Trophoblast cell (in vitro differentiated cells and primary cell): ENCODE measurements around the gene PLD2.
"Not testable (repeated sequence)": the region's sequence is repeated elsewhere in the genome, so short reads cannot be mapped to it uniquely, and the experiment has no call there.

ENCODE experiments used
- DNase-seq, 2 donors: peaks; one replicate each; pipeline ENCODE4 v3.0.0-alpha.2; 2016
- H2AFZ ChIP-seq: 2 replicates; pipeline ENCODE4 v1.6.1; 2013; ENCODE audit warnings: low read length, moderate library complexity, mild to moderate bottlenecking; ENCODE audit not compliant: insufficient read depth, poor library complexity
- H2AK5ac ChIP-seq: 2 replicates; pipeline ENCODE4 v1.6.1; 2013; ENCODE audit warnings: mild to moderate bottlenecking, low read length
- H2BK120ac ChIP-seq: 2 replicates; pipeline ENCODE4 v1.6.1; 2013; ENCODE audit warnings: low read length, mild to moderate bottlenecking, moderate library complexity; ENCODE audit not compliant: insufficient read depth, poor library complexity
- H2BK12ac ChIP-seq: 2 replicates; pipeline ENCODE4 v1.6.1; 2013; ENCODE audit warnings: mild to moderate bottlenecking, low read length, moderate library complexity
- H2BK5ac ChIP-seq: 2 replicates; pipeline ENCODE4 v1.6.1; 2013; ENCODE audit warnings: low read length, low read depth, moderate library complexity, mild to moderate bottlenecking; ENCODE audit not compliant: poor library complexity
- H3K14ac ChIP-seq: 2 replicates; pipeline ENCODE4 v1.6.1; 2013; ENCODE audit warnings: mild to moderate bottlenecking, low read length
- H3K18ac ChIP-seq: 2 replicates; pipeline ENCODE4 v1.6.1; 2013; ENCODE audit warnings: mild to moderate bottlenecking, low read length
- H3K23ac ChIP-seq: 2 replicates; pipeline ENCODE4 v1.6.1; 2013; ENCODE audit warnings: low read length
- H3K27ac ChIP-seq: 2 replicates; pipeline ENCODE4 v1.5.1; 2013; ENCODE audit warnings: low read depth, mild to moderate bottlenecking, inconsistent platforms, low read length, moderate library complexity
- H3K27me3 ChIP-seq: 2 replicates; pipeline ENCODE4 v1.6.1; 2013; ENCODE audit warnings: inconsistent platforms, mild to moderate bottlenecking, low read length, moderate library complexity; ENCODE audit not compliant: insufficient read depth
- H3K36me3 ChIP-seq, 2 experiments: 1 replicate in 1 of 2; 2 replicates in 1 of 2; pipeline ENCODE4 v1.6.1; 2013; ENCODE audit warnings: low read length in 2 of 2, mild to moderate bottlenecking in 2 of 2, moderate library complexity in 1 of 2; ENCODE audit not compliant: insufficient read depth in 2 of 2, control insufficient read depth in 1 of 2
- H3K4ac ChIP-seq: 2 replicates; pipeline ENCODE4 v1.6.1; 2013; ENCODE audit warnings: low read depth, mild to moderate bottlenecking, low read length, moderate library complexity
- H3K4me1 ChIP-seq, 2 experiments: 1 replicate in 1 of 2; 2 replicates in 1 of 2; pipeline ENCODE4 v1.6.1; 2013; ENCODE audit warnings: low read length in 2 of 2, mild to moderate bottlenecking in 2 of 2, moderate library complexity in 1 of 2; ENCODE audit not compliant: insufficient read depth in 2 of 2, control insufficient read depth in 1 of 2
- H3K4me2 ChIP-seq: 2 replicates; pipeline ENCODE4 v1.6.1; 2013; ENCODE audit warnings: inconsistent platforms, mild to moderate bottlenecking, low read length, moderate library complexity
- H3K4me3 ChIP-seq: 2 replicates; pipeline ENCODE4 v1.5.1; 2013; ENCODE audit warnings: mild to moderate bottlenecking, low read depth, low read length, inconsistent platforms
- H3K79me1 ChIP-seq: one replicate; pipeline ENCODE4 v1.6.1; 2013; ENCODE audit warnings: low read length
- H3K79me2 ChIP-seq: 2 replicates; pipeline ENCODE4 v1.6.1; 2013; ENCODE audit warnings: low read length, mild to moderate bottlenecking; ENCODE audit not compliant: control insufficient read depth, insufficient read depth, poor library complexity
- H3K9ac ChIP-seq: 2 replicates; pipeline ENCODE4 v1.6.1; 2013; ENCODE audit warnings: mild to moderate bottlenecking, low read length
- H3K9me3 ChIP-seq: 2 replicates; pipeline ENCODE4 v1.6.1; 2013; ENCODE audit warnings: low read depth, mild to moderate bottlenecking, control low read depth, inconsistent platforms, low read length; ENCODE audit not compliant: insufficient read depth
- H4K12ac ChIP-seq: 2 replicates; pipeline ENCODE4 v1.6.1; 2013; ENCODE audit warnings: low read depth, mild to moderate bottlenecking, low read length, moderate library complexity
- H4K8ac ChIP-seq: 2 replicates; pipeline ENCODE4 v1.6.1; 2013; ENCODE audit warnings: low read depth, mild to moderate bottlenecking, low read length, moderate library complexity
- H4K91ac ChIP-seq: one replicate; pipeline ENCODE4 v1.6.1; 2013; ENCODE audit warnings: low read depth, mild to moderate bottlenecking, low read length, moderate library complexity
- WGBS: extraction: QIAGEN DNeasy Blood & Tissue Kit; methylation state at CpG from one replicate; pipeline ENCODE4 v1.1.7; 2013; ENCODE audit warnings: missing lambda C conversion rate; ENCODE audit not compliant: insufficient read length, insufficient coverage; ENCODE audit errors: extremely low coverage; 5-methylcytosine and 5-hydroxymethylcytosine counted together

PLD2 gene

DNA sequence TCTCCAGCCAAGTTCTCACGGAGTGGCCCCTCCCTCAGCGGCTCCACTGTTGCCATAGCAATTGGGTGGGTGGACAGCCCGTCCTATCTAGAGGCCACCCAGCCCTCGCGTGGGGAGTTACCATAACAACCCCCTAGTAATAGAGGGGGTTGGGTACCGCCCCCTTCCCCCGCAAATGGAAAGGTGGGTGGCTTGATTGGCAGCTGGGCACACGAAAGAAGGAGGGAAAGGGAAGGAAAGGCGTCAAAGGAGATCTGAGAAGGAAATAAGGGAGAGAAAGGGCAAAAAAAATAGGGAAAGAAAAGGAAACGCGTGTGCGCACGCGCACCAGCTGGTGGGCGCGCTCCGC, 25.9 kb downstream of the PLD2 start:
- DNase-seq: not testable (repeated sequence)
- peaks cover 11% of the 10 kb centered on the region for H3K79me1 ChIP-seq
- no CpG with 5 or more reads among the region's 17 CpGs for WGBS

GRCh38 chr17:4833178-4833940, 26.4 kb downstream of the PLD2 start, which contains the start of gene MINK1:
MINK1 (plus strand) TSS chr17:4833340; CDS start chr17:4833584, 244 bp downstream.
- Histone ChIP-seq H4K91ac (peak within 1 kb of the TSS; percentile 97), H3K18ac (peak within 1 kb of the TSS; percentile 99), H2AK5ac (peak within 1 kb of the TSS; percentile 95), H3K36me3 (peaks cover 4 to 7% of the 10 kb centered on the region in 2 experiments), H3K79me2 (peaks cover 28% of the 10 kb centered on the region), H4K8ac (peak within 1 kb of the TSS; percentile 90), H3K4me2 (peak within 1 kb of the TSS; percentile 98), H3K14ac (peak within 1 kb of the TSS; percentile 97), H3K9me3 (no peaks in the 10 kb centered on the region), H3K27ac (peak within 1 kb of the TSS; percentile 72), H2BK120ac (peak within 1 kb of the TSS; percentile 96), H3K27me3 (no peaks in the 10 kb centered on the region), H3K4me3 (peak within 1 kb of the TSS; percentile 98), H4K12ac (peak within 1 kb of the TSS; percentile 81), H3K79me1 (peaks cover 11% of the 10 kb centered on the region), H2BK12ac (peak within 1 kb of the TSS; percentile 58), H2AFZ (peak within 1 kb of the TSS; percentile 90), H2BK5ac (peak within 1 kb of the TSS; percentile 91), H3K4me1 (peaks cover 13 to 21% of the 10 kb centered on the region in 2 experiments), H3K4ac (peak within 1 kb of the TSS; percentile 93), H3K9ac (peak within 1 kb of the TSS; percentile 83), H3K23ac (no peak within 1 kb of the TSS)
- WGBS: no CpG with 5 or more reads among the region's 91 CpGs
- peak; percentile 94 to 99 for DNase-seq

More for the DNA sequence above, 25.9 kb downstream of the PLD2 start:
- not testable (repeated sequence) for H3K18ac ChIP-seq, H2BK120ac ChIP-seq, H2BK5ac ChIP-seq, H3K9me3 ChIP-seq, H2AK5ac ChIP-seq, H3K9ac ChIP-seq, H3K36me3 ChIP-seq, H3K27me3 ChIP-seq, H3K23ac ChIP-seq, H2BK12ac ChIP-seq, H3K4ac ChIP-seq, H3K14ac ChIP-seq
- Histone ChIP-seq H4K91ac (peak overlapping the region; percentile 70), H4K12ac (peak overlapping the region; percentile 69), H3K4me3 (peak overlapping the region; percentile 46), H3K4me2 (peak overlapping the region; percentile 98), H4K8ac (peak overlapping the region; percentile 83), H3K79me2 (peaks cover 25% of the 10 kb centered on the region), H3K4me1 (peaks cover 13 to 19% of the 10 kb centered on the region in 2 experiments), H3K27ac (peak overlapping the region; percentile 72), H2AFZ (peak overlapping the region; percentile 60)

DNA sequence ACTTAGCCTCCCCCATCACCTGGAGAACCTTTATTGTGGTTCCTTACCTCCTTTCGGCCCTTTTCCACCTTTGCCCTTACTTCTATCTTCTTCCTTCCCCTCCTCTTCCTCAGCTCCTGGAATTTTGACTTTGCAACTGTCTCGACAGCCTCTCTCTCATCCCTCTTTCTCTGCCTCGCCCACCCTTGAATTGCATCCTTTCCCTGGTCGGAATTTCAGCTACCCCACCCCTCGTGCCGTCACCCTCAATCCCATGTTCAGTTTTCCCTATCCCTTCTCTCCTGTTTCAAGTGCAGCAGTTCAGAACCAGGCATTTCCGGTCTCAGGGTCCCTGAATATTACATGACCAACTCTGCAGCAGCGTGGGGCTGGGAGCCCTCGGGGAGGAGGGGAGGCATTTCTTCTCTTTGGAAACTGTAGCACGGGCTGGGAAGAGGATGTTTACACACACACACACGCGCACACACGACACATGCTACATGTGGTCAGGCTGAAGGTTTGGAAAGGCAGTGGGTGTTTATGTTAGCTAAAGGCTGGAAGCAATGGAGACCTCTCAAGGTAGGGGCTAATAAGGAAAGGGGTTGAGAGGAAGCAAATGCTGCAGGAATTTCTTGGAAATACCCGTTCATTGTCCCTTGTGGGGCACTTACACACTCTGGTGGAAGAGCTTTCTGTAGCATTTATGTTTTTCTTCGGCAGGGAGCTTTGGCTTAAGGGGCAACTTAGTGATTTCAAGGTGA, 27.2 kb downstream of the PLD2 start:
- DNase-seq: peak in 1 of 2 donors; percentile 17
- Histone ChIP-seq H3K9me3 (no peaks in the 10 kb centered on the region), H3K9ac (peak overlapping the region; percentile 38), H4K8ac (peak overlapping the region; percentile 90), H2BK120ac (peak overlapping the region; percentile 96), H3K27ac (peak overlapping the region; percentile 72), H3K79me2 (peaks cover 29% of the 10 kb centered on the region), H4K12ac (peak overlapping the region; percentile 14), H2BK12ac (no peak overlapping the region), H2BK5ac (peak overlapping the region; percentile 91), H3K4me3 (peak overlapping the region; percentile 98), H3K18ac (peak overlapping the region; percentile 99), H4K91ac (peak overlapping the region; percentile 97), H3K27me3 (no peaks in the 10 kb centered on the region), H2AFZ (peak overlapping the region; percentile 3), H3K4me2 (peak overlapping the region; percentile 98), H3K14ac (peak overlapping the region; percentile 97), H2AK5ac (peak overlapping the region; percentile 95), H3K4me1 (peaks cover 13 to 22% of the 10 kb centered on the region in 2 experiments), H3K79me1 (peaks cover 11% of the 10 kb centered on the region), H3K4ac (peak overlapping the region; percentile 93), H3K36me3 (peaks cover 5 to 7% of the 10 kb centered on the region in 2 experiments), H3K23ac (no peak overlapping the region)
- WGBS: no CpG with 5 or more reads among the region's 15 CpGs

- Histone ChIP-seq H3K4me3 (no peak overlapping the region), H3K79me1 (peaks cover 11% of the 10 kb centered on the region), H3K79me2 (peaks cover 31% of the 10 kb centered on the region), H4K12ac (peak overlapping the region; percentile 6), H4K8ac (no peak overlapping the region), H2AFZ (no peak overlapping the region), H2AK5ac (peak overlapping the region; percentile 60), H2BK120ac (no peak overlapping the region), H3K18ac (peak overlapping the region; percentile 35), H3K4me1 (peaks cover 13 to 22% of the 10 kb centered on the region in 2 experiments), H2BK5ac (no peak overlapping the region), H3K27ac (peak overlapping the region; percentile 72), H3K4ac (peak overlapping the region; percentile 93), H3K9me3 (no peaks in the 10 kb centered on the region), H3K4me2 (peak overlapping the region; percentile 98), H2BK12ac (no peak overlapping the region), H3K27me3 (no peaks in the 10 kb centered on the region), H4K91ac (no peak overlapping the region), H3K9ac (no peak overlapping the region), H3K14ac (peak overlapping the region; percentile 19), H3K36me3 (peaks cover 5 to 7% of the 10 kb centered on the region in 2 experiments), H3K23ac (peak overlapping the region; percentile 82)
- WGBS: no CpG with 5 or more reads among the region's 4 CpGs
- DNase-seq: no peak
Measured at GRCh38 chr17:4834681-4835020, 27.7 kb downstream of the PLD2 start.
